IPS-15b (cell line): ENCODE measurements around the gene DUSP1.

ENCODE experiments used
- H3K27me3 ChIP-seq: one replicate; pipeline ENCODE4 v1.6.1; 2013; ENCODE audit warnings: low read length; ENCODE audit not compliant: control insufficient read depth, insufficient read depth
- H3K36me3 ChIP-seq: one replicate; pipeline ENCODE4 v1.6.1; 2013; ENCODE audit warnings: low read length; ENCODE audit not compliant: control insufficient read depth, insufficient read depth
- H3K4me1 ChIP-seq: one replicate; pipeline ENCODE4 v1.6.1; 2013; ENCODE audit warnings: mild to moderate bottlenecking, low read length; ENCODE audit not compliant: control insufficient read depth, insufficient read depth
- H3K4me3 ChIP-seq: one replicate; pipeline ENCODE4 v1.5.1; 2013; ENCODE audit warnings: low read depth, low read length
- H3K9ac ChIP-seq: one replicate; pipeline ENCODE4 v1.6.1; 2013; ENCODE audit warnings: low read depth, mild to moderate bottlenecking, low read length
- H3K9me3 ChIP-seq: one replicate; pipeline ENCODE4 v1.6.1; 2013; ENCODE audit warnings: mild to moderate bottlenecking, low read length; ENCODE audit not compliant: control insufficient read depth, insufficient read depth

The DUSP1 gene

GRCh38 chr5:172730981-172731679 lies 39.9 kb downstream of the DUSP1 start:
- Histone ChIP-seq H3K9ac (no peak overlapping the region), H3K9me3 (no peaks in the 10 kb centered on the region), H3K36me3 (no peaks in the 10 kb centered on the region), H3K4me1 (no peaks in the 10 kb centered on the region), H3K4me3 (no peak overlapping the region), H3K27me3 (no peaks in the 10 kb centered on the region)

GRCh38 chr5:172730222-172730621 lies 40.8 kb downstream of the DUSP1 start:
- H3K9me3 ChIP-seq, result no peaks in the 10 kb centered on the region
- no peaks in the 10 kb centered on the region for H3K36me3 ChIP-seq
- H3K4me1 ChIP-seq, result no peaks in the 10 kb centered on the region
- no peak overlapping the region for H3K4me3 ChIP-seq
- H3K27me3 ChIP-seq, result no peaks in the 10 kb centered on the region
- no peak overlapping the region for H3K9ac ChIP-seq

DNA sequence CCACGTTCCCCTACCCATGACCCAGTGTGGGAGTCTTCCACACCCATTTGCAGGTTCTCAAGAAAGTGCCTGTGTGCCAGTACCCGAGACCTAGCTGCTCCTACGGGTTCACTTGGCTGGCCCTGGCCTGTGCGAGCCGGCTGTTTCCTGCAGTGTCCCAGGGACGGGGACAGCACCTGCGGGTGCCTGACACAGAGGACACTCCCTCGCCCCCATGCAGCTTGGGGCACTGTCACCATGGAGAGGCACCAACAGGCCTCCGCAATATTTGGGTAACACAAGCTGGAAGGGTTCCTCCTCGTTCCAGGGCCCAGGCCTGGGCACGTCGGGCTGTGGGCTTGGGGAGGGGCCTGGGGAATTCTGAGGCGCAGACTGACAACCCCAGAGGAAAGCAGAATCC lies 41.4 kb downstream of the DUSP1 start:
- no peaks in the 10 kb centered on the region for H3K36me3 ChIP-seq

GRCh38 chr5:172728481-172729241 lies 42.3 kb downstream of the DUSP1 start:
- Histone ChIP-seq H3K9ac (no peak overlapping the region), H3K4me3 (no peak overlapping the region), H3K27me3 (no peaks in the 10 kb centered on the region), H3K9me3 (no peaks in the 10 kb centered on the region), H3K36me3 (no peaks in the 10 kb centered on the region), H3K4me1 (no peaks in the 10 kb centered on the region)

More for the DNA sequence above, 41.4 kb downstream of the DUSP1 start:
- Histone ChIP-seq H3K4me3 (no peak overlapping the region), H3K9ac (no peak overlapping the region), H3K27me3 (no peaks in the 10 kb centered on the region), H3K9me3 (no peaks in the 10 kb centered on the region), H3K4me1 (no peaks in the 10 kb centered on the region)

DNA sequence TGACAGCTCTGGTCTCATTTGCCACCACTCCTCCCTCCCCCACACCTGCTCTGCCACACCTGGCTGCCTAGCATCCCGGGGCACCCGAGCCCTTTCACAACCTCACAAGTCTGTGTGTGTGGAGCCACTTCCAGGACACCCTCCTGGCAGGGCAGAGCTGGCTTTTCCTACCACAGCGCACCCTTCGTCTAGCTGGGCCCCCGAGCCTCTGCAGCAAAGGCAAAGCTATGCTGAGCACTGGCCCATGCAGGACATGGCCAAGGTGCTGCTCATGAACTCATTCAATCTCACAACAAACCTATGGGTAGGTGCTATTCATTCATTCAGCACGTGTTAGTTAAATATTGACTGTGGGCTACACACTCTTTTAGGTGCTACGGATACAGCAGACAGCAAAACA lies 43.4 kb downstream of the DUSP1 start:
- H3K36me3 ChIP-seq, result no peaks in the 10 kb centered on the region
- no peaks in the 10 kb centered on the region for H3K4me1 ChIP-seq
- no peaks in the 10 kb centered on the region for H3K27me3 ChIP-seq
- no peak overlapping the region for H3K4me3 ChIP-seq
- H3K9ac ChIP-seq, result no peak overlapping the region
- H3K9me3 ChIP-seq, result no peaks in the 10 kb centered on the region

- no peak overlapping the region for H3K9ac ChIP-seq
- no peaks in the 10 kb centered on the region for H3K9me3 ChIP-seq
Observed at GRCh38 chr5:172726966-172727365, 44.0 kb downstream of the DUSP1 start.

GRCh38 chr5:172725785-172726184 lies 45.2 kb downstream of the DUSP1 start:
- H3K4me1 ChIP-seq, result no peaks in the 10 kb centered on the region
- no peak overlapping the region for H3K9ac ChIP-seq
- H3K4me3 ChIP-seq, result no peak overlapping the region
- no peaks in the 10 kb centered on the region for H3K9me3 ChIP-seq
- H3K36me3 ChIP-seq, result no peaks in the 10 kb centered on the region
- H3K27me3 ChIP-seq, result no peaks in the 10 kb centered on the region

More at GRCh38 chr5:172726966-172727365, 44.0 kb downstream of the DUSP1 start:
- no peaks in the 10 kb centered on the region for H3K36me3 ChIP-seq
- no peaks in the 10 kb centered on the region for H3K27me3 ChIP-seq
- no peak overlapping the region for H3K4me3 ChIP-seq
- H3K4me1 ChIP-seq, result no peaks in the 10 kb centered on the region

DNA sequence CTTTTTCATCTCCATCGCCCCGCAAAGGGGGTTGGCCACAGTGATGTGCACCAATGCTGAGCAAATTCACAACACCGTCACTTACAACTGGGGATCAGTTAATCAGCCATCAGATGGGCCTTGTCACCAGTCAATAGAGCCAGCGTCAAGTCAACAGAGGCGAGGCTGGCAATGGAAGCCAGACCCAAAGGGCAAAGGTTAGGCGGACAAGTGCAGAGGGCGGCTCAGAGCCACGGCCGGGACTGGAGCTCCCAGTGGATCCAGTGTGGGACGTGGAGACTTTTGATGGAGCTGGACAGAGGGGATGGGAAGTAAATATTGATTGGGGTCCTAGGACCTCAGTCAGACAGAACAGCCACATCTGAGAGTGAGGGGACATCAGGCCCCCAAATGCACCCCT lies 45.7 kb downstream of the DUSP1 start:
- H3K36me3 ChIP-seq, result no peaks in the 10 kb centered on the region
- H3K9ac ChIP-seq, result no peak overlapping the region
- H3K9me3 ChIP-seq, result no peaks in the 10 kb centered on the region
- H3K4me3 ChIP-seq, result no peak overlapping the region
- H3K4me1 ChIP-seq, result no peaks in the 10 kb centered on the region
- peaks cover 5% of the 10 kb centered on the region for H3K27me3 ChIP-seq

GRCh38 chr5:172724242-172725183 lies 46.5 kb downstream of the DUSP1 start:
- H3K36me3 ChIP-seq, result no peaks in the 10 kb centered on the region
- H3K9ac ChIP-seq, result no peak overlapping the region
- no peak overlapping the region for H3K4me3 ChIP-seq
- H3K9me3 ChIP-seq, result no peaks in the 10 kb centered on the region
- H3K4me1 ChIP-seq, result no peaks in the 10 kb centered on the region
- peaks cover 12% of the 10 kb centered on the region for H3K27me3 ChIP-seq

DNA sequence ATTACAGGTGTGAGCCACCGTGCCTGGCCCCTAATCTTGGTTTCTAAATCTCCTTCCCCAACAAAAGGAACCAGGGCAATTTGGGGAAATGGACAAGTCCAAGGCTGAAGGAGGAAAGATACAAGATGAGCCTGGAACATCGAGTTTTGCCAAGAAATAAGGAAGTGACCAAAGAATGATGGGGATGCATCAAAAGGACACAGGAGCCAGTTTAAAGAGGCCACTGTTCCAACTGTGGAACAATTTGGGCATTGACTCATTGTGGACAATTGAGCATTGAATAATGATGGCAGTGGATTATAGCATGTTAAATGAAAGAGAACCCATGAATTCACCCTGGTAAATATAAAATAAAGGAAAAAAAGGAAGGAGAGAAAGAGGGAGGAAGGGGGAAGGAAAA lies 47.5 kb downstream of the DUSP1 start:
- Histone ChIP-seq H3K36me3 (no peaks in the 10 kb centered on the region), H3K27me3 (peaks cover 21% of the 10 kb centered on the region), H3K4me1 (no peaks in the 10 kb centered on the region), H3K9me3 (no peaks in the 10 kb centered on the region), H3K9ac (no peak overlapping the region), H3K4me3 (no peak overlapping the region)

DNA sequence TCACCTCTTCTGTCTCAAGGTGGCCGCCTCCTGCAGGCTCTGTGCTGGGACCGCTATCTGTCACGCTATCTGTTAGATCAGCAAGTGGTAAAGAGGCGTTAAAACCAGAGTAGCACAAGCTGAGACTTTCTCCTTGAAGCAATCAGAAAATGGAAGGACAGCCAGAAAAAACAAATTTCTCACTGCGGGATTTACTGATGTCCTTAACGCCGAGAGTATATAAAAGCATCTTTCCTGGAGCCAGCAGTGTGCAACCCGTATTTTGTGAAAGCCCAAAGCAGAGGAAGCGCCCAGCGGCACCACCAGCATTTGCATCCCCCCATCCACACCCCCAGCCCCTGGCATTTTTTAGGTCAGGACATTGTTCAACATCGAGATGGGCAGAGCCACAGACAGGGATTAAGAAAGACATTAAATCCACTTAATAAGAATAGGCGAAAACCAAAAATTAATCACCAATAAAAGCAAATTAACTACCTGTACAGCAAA lies 48.6 kb downstream of the DUSP1 start:
- Histone ChIP-seq H3K36me3 (no peaks in the 10 kb centered on the region), H3K9ac (no peak overlapping the region), H3K4me3 (no peak overlapping the region), H3K4me1 (no peaks in the 10 kb centered on the region), H3K27me3 (peaks cover 31% of the 10 kb centered on the region), H3K9me3 (no peaks in the 10 kb centered on the region)
